ENCODE data around the gene MAP4K5.

- TF ChIP-seq POLR2A (IDR thresholded peaks at IDR 0.05) (no peak), CTCF (IDR thresholded peaks at IDR 0.05) (no peak)
These were observed 12.5 kb upstream of the MAP4K5 start for GRCh38 chr14:50544911-50545310.
